Measurements from ENCODE around the gene CASP5.
"Not testable (repeated sequence)": the region's sequence is repeated elsewhere in the genome, so short reads cannot be mapped to it uniquely, and the experiment has no call there.

Gene CASP5

GRCh38 chr11:105023003-105023402 lies at the start of gene CASP5:
TSS of gene CASP5 (minus strand) at chr11:105023168. CDS start at chr11:105023136, 32 bp downstream.
- DNase-seq: no peak

DNA sequence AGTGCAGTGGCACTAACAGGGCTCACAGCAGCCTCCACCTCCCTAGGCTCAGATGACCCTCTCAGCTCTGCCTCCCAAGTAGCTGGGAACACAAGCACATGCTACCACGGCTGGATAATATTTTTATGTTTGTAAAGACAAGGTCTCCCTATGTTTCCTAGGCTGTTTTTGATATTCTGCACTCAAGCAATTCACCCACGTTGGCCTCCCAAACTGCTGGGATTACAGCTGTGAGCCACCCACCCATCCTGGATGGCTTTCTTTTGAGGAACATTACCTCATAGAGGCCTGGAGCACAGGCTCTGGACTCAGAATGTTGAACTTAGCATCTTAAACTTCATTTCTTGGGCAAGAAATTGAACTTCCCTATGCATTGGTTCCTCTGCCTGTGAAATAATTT lies 49.1 kb upstream of the CASP5 start:
- DNase-seq: not testable (repeated sequence)

DNA sequence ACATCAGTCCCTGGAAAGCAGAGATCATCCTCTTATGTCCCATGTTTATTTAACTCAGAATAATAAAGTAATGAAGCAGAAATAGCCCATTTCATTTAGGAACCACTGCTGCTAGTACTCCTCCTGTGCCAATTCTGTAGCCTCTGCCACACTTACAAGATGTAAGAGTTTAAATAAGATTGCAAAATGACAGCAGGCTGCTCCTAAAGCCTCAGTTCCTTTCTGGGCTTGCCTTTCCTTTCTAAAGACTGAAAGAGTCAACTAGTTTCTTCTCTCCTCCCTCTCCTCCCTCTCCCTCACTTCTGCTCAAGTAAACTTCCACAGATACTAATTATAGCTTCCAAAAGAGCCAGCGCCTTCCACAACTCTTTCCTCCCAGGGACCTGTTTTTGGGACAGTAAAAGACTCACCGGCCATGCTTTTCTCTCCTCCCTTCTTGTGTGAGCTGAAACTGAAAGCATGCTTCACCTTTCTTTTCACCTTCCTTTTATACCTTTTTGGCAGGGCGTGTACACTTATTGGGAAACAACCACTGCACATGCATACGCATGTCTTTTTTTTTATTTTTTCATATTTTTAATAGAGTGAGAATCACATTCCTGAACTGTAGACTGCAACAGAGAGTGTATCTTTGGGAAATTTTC lies 48.2 kb upstream of the CASP5 start:
- no peak for DNase-seq

DNA sequence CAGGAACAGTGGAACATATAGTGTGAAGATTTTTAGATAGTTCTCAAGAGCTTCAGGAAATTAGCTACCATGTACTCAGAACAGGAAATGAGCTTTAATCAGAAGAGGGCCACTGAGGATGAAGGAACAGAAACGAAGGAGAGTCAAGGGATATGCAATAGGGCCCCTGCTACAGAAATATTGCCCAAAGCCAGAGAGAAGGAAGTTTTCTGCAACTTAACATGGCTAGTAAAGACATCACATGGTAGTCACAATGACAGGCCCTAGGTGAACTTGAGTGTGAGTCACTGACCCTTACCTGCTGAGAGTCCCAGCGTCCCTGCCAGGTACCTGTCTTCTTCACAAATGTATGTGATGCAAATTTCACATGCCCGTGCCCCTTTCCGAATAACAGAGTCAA lies 47.3 kb upstream of the CASP5 start:
- no peak for DNase-seq

GRCh38 chr11:105069749-105070148 lies 46.8 kb upstream of the CASP5 start:
- not testable (repeated sequence) for DNase-seq

DNA sequence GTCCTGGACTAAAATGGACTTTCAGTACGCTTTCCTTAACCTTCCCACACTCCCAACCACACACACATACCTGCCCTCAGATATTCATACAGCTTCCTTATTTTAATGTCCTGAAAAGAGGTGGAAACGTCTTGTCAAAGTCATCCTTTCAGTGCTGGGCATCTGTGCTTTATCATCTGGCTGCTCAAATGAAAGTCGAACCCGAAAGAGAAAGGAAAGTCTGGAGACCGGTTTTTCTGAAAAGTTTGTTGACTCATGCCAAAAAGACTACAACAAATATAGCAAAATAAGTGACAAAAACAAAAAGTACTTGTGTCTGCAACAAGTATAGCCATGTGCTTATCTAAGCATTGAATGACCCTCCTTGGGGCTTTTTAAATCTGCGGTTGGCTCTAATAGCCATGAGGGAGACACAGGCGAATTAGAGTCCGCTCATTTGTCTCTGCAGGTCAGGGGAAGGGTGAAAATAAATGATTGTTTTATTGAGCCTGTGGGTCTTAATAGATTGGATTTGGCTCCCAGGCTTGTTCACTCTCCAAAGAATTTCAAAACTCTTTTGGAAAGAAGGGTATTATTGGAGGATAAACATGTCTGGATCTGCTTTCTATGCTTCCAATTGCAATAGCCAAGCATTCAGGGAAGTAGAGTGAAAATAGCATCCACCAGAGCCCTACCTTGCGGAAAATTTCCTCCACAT lies 40.4 kb upstream of the CASP5 start:
- DNase-seq: not testable (repeated sequence)

GRCh38 chr11:105057432-105057831 lies 34.5 kb upstream of the CASP5 start:
- no peak for DNase-seq

GRCh38 chr11:105056446-105056845 lies 33.5 kb upstream of the CASP5 start:
- DNase-seq: no peak

- DNase-seq: no peak
Measured at GRCh38 chr11:105054723-105055493, 31.9 kb upstream of the CASP5 start.

GRCh38 chr11:105052487-105052886 lies 29.5 kb upstream of the CASP5 start:
- no peak for DNase-seq

GRCh38 chr11:105051559-105051958 lies 28.6 kb upstream of the CASP5 start:
- no peak for DNase-seq

DNA sequence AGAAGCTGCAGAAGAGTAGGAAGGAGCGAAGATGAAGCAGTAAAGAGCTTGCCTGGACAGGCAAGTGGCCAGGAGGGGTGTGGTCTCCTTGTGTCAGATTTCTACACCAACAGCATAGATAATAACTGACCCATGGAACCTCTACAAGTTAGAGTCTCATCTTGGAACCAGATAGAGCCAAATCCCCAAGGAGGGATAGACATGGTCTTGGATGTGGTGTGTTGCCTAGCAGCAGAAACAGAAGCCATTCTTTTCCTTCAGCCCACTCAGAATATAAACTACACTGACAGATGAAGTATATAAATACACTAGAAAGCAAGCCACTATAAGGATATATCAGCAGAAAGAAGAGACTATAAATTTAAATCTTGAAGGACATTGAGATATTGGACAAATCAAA lies 26.5 kb upstream of the CASP5 start:
- DNase-seq: no peak

- DNase-seq: no peak
Measured at GRCh38 chr11:105046898-105047579, 24.1 kb upstream of the CASP5 start.

DNA sequence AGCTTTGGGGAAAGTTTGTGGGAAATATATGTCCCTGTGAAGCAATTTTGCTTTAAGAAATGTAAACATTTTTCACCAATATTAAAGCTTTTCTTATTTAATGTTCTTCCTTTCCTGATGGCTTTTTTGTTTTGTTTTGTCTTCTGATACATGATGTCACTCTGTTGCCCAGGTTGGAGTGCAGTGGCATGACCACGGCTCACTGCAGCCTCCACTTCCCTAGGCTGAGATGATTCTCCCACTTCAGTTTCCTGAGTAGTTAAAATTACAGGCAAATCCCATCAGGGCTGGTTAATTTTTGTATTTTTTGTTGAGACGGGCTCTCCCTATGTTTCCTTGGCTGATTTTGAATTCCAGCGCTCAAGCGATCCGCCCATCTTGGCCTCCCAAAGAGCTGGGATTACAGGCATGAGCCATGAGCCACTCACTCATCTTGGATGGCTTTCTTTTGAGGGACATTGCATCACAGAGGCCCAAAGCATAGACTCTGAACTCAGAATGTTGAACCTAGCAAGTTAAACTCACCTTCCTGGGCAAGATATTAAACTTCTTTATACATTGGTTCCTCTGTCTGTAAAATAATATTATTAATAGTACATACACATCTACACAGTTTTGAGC lies 22.8 kb upstream of the CASP5 start:
- DNase-seq: no peak

- DNase-seq: not testable (repeated sequence)
Measured at GRCh38 chr11:105044557-105045524, 21.9 kb upstream of the CASP5 start, which contains the start of gene CARD16. TSS of gene CARD16 (minus strand) at chr11:105045335. CDS start at chr11:105045297, 38 bp downstream.

GRCh38 chr11:105042178-105042577 lies 19.2 kb upstream of the CASP5 start:
- no peak for DNase-seq

- no peak for DNase-seq
Measured at GRCh38 chr11:105040703-105041102, 17.7 kb upstream of the CASP5 start.

- no peak for DNase-seq
Measured at GRCh38 chr11:105034813-105035620, 12.0 kb upstream of the CASP5 start, which contains the start of gene CASP1. TSS of gene CASP1 (minus strand) at chr11:105035144. CDS start at chr11:105035113, 31 bp downstream.

DNA sequence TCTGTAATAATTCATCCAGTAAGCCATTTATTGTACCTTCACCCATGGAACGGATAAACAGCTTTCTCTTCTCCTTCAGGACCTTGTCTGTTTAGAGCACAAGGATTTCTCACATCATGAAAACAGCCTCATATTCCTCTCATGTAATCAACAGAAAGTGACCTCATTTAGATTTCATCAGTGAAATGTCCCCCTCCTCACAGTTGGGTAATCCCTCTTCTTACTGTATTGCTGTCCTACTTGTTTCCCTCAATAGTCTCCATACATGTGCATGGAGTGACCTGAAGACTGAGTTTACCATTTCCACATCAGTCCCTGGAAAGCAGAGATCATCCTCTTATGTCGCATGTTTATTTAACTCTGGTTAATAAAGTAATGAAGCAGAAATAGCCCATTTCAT lies 11.4 kb upstream of the CASP5 start:
- DNase-seq: not testable (repeated sequence)

DNA sequence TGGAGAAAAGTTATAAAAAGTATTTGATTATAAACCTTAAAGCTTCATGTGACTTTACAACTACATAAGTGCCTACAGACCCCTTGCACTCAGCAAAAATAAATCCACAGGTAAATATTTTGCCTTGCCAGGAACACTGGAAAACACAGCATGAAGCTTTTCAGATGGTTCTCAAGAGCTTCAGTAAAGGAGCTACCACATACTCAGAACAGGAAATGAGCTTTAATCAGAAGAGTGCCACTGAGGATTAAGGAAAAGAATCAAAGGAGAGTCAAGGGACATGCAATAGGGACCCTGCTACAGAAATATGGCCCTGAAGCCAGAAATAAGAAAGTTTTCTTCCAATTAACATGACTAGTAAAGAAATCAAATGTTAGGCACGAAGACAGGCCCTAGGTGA lies 10.8 kb upstream of the CASP5 start:
- DNase-seq: no peak
